GM12873 (cell line): Measurements from ENCODE around the gene DYNC1LI2.

ENCODE experiments used
- TF ChIP-seq, protein P1 (sequence below): IDR thresholded peaks from 2 replicates; pipeline ENCODE4 v1.5.1; 2012; ENCODE audit warnings: low read depth, mild to moderate bottlenecking, moderate library complexity, low read length, control low read depth; ENCODE audit not compliant: insufficient read depth; ENCODE audit errors: missing control alignments

The DYNC1LI2 gene

GRCh38 chr16:66751303-66751991 lies at the start of gene DYNC1LI2:
Gene DYNC1LI2, minus strand, starts transcription at chr16:66751609. Its CDS starts 18 bp downstream, at chr16:66751591.
- TF ChIP-seq, protein P1, sequence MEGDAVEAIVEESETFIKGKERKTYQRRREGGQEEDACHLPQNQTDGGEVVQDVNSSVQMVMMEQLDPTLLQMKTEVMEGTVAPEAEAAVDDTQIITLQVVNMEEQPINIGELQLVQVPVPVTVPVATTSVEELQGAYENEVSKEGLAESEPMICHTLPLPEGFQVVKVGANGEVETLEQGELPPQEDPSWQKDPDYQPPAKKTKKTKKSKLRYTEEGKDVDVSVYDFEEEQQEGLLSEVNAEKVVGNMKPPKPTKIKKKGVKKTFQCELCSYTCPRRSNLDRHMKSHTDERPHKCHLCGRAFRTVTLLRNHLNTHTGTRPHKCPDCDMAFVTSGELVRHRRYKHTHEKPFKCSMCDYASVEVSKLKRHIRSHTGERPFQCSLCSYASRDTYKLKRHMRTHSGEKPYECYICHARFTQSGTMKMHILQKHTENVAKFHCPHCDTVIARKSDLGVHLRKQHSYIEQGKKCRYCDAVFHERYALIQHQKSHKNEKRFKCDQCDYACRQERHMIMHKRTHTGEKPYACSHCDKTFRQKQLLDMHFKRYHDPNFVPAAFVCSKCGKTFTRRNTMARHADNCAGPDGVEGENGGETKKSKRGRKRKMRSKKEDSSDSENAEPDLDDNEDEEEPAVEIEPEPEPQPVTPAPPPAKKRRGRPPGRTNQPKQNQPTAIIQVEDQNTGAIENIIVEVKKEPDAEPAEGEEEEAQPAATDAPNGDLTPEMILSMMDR: peak; percentile 80

GRCh38 chr16:66800856-66801255 lies 49.4 kb upstream of the DYNC1LI2 start:
- TF ChIP-seq, protein P1: no peak

GRCh38 chr16:66798161-66798560 lies 46.8 kb upstream of the DYNC1LI2 start:
- TF ChIP-seq, protein P1: no peak

GRCh38 chr16:66790130-66790733 lies 38.8 kb upstream of the DYNC1LI2 start:
- TF ChIP-seq, protein P1: no peak

DNA sequence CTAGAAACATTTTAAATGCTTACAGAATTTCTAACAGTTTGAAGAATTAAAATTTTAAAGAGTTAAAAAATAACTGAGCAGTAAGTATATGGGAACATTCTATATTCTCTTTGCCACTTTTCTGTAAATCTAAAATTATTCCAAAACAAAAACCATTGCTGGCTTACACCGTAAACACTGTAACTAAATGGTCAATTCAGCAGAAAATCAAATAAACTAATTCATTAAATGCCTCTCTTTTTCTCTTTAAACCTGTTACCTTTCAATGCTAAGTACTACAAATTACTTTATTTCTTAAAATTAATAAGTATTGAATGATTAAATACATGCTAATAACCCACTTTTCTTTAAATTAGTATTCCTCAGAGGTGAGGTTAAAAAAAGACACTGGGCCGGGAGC lies 36.0 kb upstream of the DYNC1LI2 start:
- TF ChIP-seq, protein P1: no peak

GRCh38 chr16:66786551-66786950 lies 35.1 kb upstream of the DYNC1LI2 start:
- TF ChIP-seq, protein P1: no peak

- TF ChIP-seq, protein P1: no peak
Observed at GRCh38 chr16:66776457-66776856, 25.0 kb upstream of the DYNC1LI2 start.
